ENCODE data around the gene CDKN1C.

GRCh38 chr11:2902784-2903671 lies 17.5 kb upstream of the CDKN1C start:
- no peak for TF ChIP-seq POLR2AphosphoS5 (IDR thresholded peaks at IDR 0.05; ENCODE audit: low read depth, low read length)
- no peak for TF ChIP-seq REST (IDR thresholded peaks at IDR 0.05; ENCODE audit: insufficient read depth in 1 of 2, low read depth in 2 of 2, low read length in 2 of 2)
- no peak for TF ChIP-seq TAF1 (IDR thresholded peaks at IDR 0.05; ENCODE audit: borderline replicate concordance, insufficient read depth, low read length)
- TF ChIP-seq SIN3A (IDR thresholded peaks at IDR 0.05; ENCODE audit: borderline replicate concordance, insufficient read depth, low read length) = no peak
- no peak for TF ChIP-seq FOXP2 (optimal IDR thresholded peaks at IDR 0.05; ENCODE audit: borderline replicate concordance, extremely low read depth, extremely low read length, insufficient read depth)
